Measurements from ENCODE around the gene SLC12A3. TPM values are rescaled to one million over a fixed set of nuclear protein-coding genes. Genes with fewer than 3 reads are reported as not detected.

SLC12A3 gene
- total RNA-seq, 4 donors from 2014 or later: not detected

DNA sequence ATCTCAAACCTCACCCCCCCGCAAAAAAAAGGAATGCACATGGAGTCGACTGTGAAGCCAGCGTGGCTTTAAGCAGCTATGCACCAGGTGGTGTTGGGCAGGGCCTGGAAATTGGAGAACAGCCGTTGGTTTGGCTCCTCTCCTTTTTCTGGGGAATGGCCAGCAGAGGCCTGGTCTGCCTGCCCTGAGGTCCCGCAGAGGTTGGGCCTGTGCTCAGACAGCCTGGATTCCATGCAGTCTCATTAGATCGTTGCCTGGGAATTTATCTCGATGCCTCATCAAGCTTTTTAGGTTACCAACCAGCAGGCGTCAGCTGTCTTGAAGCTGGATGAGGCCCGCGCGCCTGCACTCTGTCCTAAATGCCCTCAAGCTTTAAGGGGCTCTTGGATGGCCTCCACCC is 9.8 kb downstream of the SLC12A3 start:
- H3K27ac ChIP-seq (replicated peaks in 1 of 4): no peak overlapping the region
- H3K27me3 ChIP-seq: no peaks in the 10 kb centered on the region
- no peaks in the 10 kb centered on the region for H3K4me1 ChIP-seq
- H3K9me3 ChIP-seq: no peaks in the 10 kb centered on the region
- WGBS: 84% methylated on average over 11 of the region's 11 CpGs
- H3K36me3 ChIP-seq: no peaks in the 10 kb centered on the region
- DNase-seq (ENCODE audit: extremely low spot score): no peak
- intact Hi-C loops (cut with DNase I): no loop called here
- no peak for TF ChIP-seq POLR2A (IDR thresholded peaks at IDR 0.05; ENCODE audit: low read depth)
- no peak for TF ChIP-seq EP300 (IDR thresholded peaks at IDR 0.05)
- TF ChIP-seq POLR2AphosphoS5 (IDR thresholded peaks at IDR 0.05): no peak
- TF ChIP-seq, protein P1, sequence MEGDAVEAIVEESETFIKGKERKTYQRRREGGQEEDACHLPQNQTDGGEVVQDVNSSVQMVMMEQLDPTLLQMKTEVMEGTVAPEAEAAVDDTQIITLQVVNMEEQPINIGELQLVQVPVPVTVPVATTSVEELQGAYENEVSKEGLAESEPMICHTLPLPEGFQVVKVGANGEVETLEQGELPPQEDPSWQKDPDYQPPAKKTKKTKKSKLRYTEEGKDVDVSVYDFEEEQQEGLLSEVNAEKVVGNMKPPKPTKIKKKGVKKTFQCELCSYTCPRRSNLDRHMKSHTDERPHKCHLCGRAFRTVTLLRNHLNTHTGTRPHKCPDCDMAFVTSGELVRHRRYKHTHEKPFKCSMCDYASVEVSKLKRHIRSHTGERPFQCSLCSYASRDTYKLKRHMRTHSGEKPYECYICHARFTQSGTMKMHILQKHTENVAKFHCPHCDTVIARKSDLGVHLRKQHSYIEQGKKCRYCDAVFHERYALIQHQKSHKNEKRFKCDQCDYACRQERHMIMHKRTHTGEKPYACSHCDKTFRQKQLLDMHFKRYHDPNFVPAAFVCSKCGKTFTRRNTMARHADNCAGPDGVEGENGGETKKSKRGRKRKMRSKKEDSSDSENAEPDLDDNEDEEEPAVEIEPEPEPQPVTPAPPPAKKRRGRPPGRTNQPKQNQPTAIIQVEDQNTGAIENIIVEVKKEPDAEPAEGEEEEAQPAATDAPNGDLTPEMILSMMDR (IDR thresholded peaks at IDR 0.05): no peak
- H3K4me3 ChIP-seq: no peak overlapping the region

- intact Hi-C loops (cut with DNase I): no loop called here
- Histone ChIP-seq H3K4me3 (no peak overlapping the region), H3K27ac (replicated peaks in 1 of 4) (no peak overlapping the region), H3K9me3 (no peaks in the 10 kb centered on the region), H3K36me3 (no peaks in the 10 kb centered on the region), H3K27me3 (no peaks in the 10 kb centered on the region), H3K4me1 (no peaks in the 10 kb centered on the region)
- DNase-seq (ENCODE audit: extremely low spot score): no peak
- TF ChIP-seq EP300 (IDR thresholded peaks at IDR 0.05): no peak
- 86% methylated on average over 4 of the region's 4 CpGs for WGBS
These were observed 11.0 kb downstream of the SLC12A3 start for GRCh38 chr16:56876048-56876447.

- Histone ChIP-seq H3K4me3 (no peak overlapping the region), H3K36me3 (no peaks in the 10 kb centered on the region), H3K4me1 (no peaks in the 10 kb centered on the region), H3K9me3 (no peaks in the 10 kb centered on the region), H3K27me3 (no peaks in the 10 kb centered on the region), H3K27ac (replicated peaks in 1 of 4) (no peak overlapping the region)
- 88% methylated on average over 11 of the region's 13 CpGs for WGBS
- intact Hi-C loops (cut with DNase I): no loop called here
- TF ChIP-seq, protein P1 (IDR thresholded peaks at IDR 0.05): no peak
- TF ChIP-seq POLR2A (IDR thresholded peaks at IDR 0.05; ENCODE audit: low read depth) (no peak), POLR2AphosphoS5 (IDR thresholded peaks at IDR 0.05) (no peak), EP300 (IDR thresholded peaks at IDR 0.05) (no peak)
- no peak for DNase-seq (ENCODE audit: extremely low spot score)
These were observed 12.6 kb downstream of the SLC12A3 start for GRCh38 chr16:56877486-56878182.

DNA sequence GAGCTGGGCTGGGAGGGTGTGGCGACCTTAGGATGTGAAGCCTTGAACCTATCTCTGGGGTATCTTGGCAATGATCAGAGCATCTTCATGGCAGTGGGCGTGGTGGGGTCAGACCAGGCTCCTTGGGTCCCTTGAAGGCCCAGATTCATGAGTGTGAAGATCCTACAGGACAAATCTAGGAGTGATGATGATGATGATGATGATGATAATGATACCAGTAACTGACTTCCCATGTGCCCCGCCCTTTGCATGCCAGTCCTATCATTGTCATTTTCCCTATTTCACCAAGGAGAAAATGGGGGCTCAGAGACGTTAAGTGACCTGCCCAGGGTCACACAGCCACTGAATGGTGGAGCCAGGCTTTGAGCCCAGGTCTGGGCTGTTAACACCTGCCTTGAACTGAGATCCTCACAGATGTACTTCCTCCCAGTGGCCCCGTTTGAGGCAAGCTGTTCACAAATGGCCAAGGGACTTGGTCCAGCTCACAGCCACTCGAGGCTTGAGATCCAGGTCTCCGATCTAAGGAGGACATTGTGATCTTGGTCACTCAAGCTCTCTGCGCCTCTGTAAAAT is 13.4 kb downstream of the SLC12A3 start:
- Histone ChIP-seq H3K27ac (replicated peaks in 1 of 4) (no peak overlapping the region), H3K27me3 (no peaks in the 10 kb centered on the region), H3K36me3 (no peaks in the 10 kb centered on the region), H3K9me3 (no peaks in the 10 kb centered on the region), H3K4me1 (no peaks in the 10 kb centered on the region), H3K4me3 (no peak overlapping the region)
- no peak for DNase-seq (ENCODE audit: extremely low spot score)
- intact Hi-C loops (cut with DNase I): no loop called here
- 85% methylated on average over 8 of the region's 8 CpGs for WGBS
- TF ChIP-seq EP300 (IDR thresholded peaks at IDR 0.05) (no peak), POLR2AphosphoS5 (IDR thresholded peaks at IDR 0.05) (no peak), POLR2A (IDR thresholded peaks at IDR 0.05; ENCODE audit: low read depth) (no peak)
- TF ChIP-seq, protein P1 (IDR thresholded peaks at IDR 0.05): no peak

GRCh38 chr16:56879276-56879675 is 14.3 kb downstream of the SLC12A3 start:
- WGBS: 95% methylated on average over 6 of the region's 9 CpGs

More at GRCh38 chr16:56879276-56879675, 14.3 kb downstream of the SLC12A3 start:
- no peak for DNase-seq (ENCODE audit: extremely low spot score)
- intact Hi-C loops (cut with DNase I): no loop called here
- Histone ChIP-seq H3K27ac (replicated peaks in 1 of 4) (no peak overlapping the region), H3K4me1 (no peaks in the 10 kb centered on the region), H3K4me3 (no peak overlapping the region), H3K9me3 (no peaks in the 10 kb centered on the region), H3K27me3 (no peaks in the 10 kb centered on the region), H3K36me3 (no peaks in the 10 kb centered on the region)
- TF ChIP-seq, protein P1 (IDR thresholded peaks at IDR 0.05): no peak
- TF ChIP-seq EP300 (IDR thresholded peaks at IDR 0.05) (no peak), POLR2AphosphoS5 (IDR thresholded peaks at IDR 0.05) (no peak), POLR2A (IDR thresholded peaks at IDR 0.05; ENCODE audit: low read depth) (no peak)

Data from esophagus muscularis mucosa (tissue), 4 donors.